OCI-LY3 (cell line): Measurements from ENCODE around the gene TSPAN31.

ENCODE experiments used
- H2AFZ ChIP-seq: fragments of 200-600, 300-600 bp; shearing (Covaris generic); 2 replicates; pipeline ENCODE4 v1.6.0; 2014; ENCODE audit warnings: antibody characterized with exemption, low read depth, low read length
- H3K27ac ChIP-seq: fragments of 200-600, 300-600 bp; sonication (generic); 2 replicates; pipeline ENCODE4 v1.5.1; 2014; ENCODE audit warnings: mild to moderate bottlenecking, low read length, moderate library complexity, mixed read lengths
- H3K27me3 ChIP-seq: fragments of 200-600, 300-600 bp; sonication (generic); 2 replicates; pipeline ENCODE4 v1.6.1; 2014; ENCODE audit warnings: low read depth, low read length, mixed read lengths
- H3K36me3 ChIP-seq: fragments of 200-600, 300-600 bp; sonication (generic); replicated peaks from 2 replicates; pipeline ENCODE3; 2014; ENCODE audit warnings: low read depth, low read length, mixed read lengths
- H3K4me1 ChIP-seq: fragments of 300-600, 200-600 bp; sonication (generic); 2 replicates; pipeline ENCODE4 v1.6.1; 2014; ENCODE audit warnings: low read length, mixed read lengths
- H3K4me2 ChIP-seq: fragments of 200-600, 300-600 bp; sonication (generic); 2 replicates; pipeline ENCODE4 v1.6.1; 2014; ENCODE audit warnings: low read length, mixed read lengths
- H3K4me3 ChIP-seq: fragments of 300-600, 200-600 bp; sonication (generic); 2 replicates; pipeline ENCODE4 v1.5.1; 2014; ENCODE audit warnings: antibody characterized with exemption, mild to moderate bottlenecking, low read length, moderate library complexity
- H3K79me2 ChIP-seq: fragments of 300-600, 200-600 bp; shearing (Covaris generic); 2 replicates; pipeline ENCODE4 v1.6.1; 2014; ENCODE audit warnings: mild to moderate bottlenecking, low read length, mixed read lengths
- H3K9ac ChIP-seq: fragments of 300-600, 200-600 bp; shearing (Covaris generic); 2 replicates; pipeline ENCODE4 v1.6.0; 2014; ENCODE audit warnings: mild to moderate bottlenecking, low read length, moderate library complexity
- H3K9me3 ChIP-seq: fragments of 200-600, 300-600 bp; shearing (Covaris generic); 2 replicates; pipeline ENCODE4 v1.6.1; 2014; ENCODE audit warnings: low read length, mixed read lengths; ENCODE audit not compliant: insufficient read depth
- H4K20me1 ChIP-seq: fragments of 200-600, 300-600 bp; sonication (generic); 2 replicates; pipeline ENCODE4 v1.6.1; 2016; ENCODE audit warnings: low read length, mixed read lengths; ENCODE audit not compliant: insufficient read depth
- CTCF ChIP-seq: fragments of 200-600, 300-600 bp; sonication (generic); IDR thresholded peaks from 2 replicates; pipeline ENCODE4 v1.5.1; 2014; ENCODE audit warnings: antibody characterized with exemption, low read length, low read depth
- EZH2phosphoT487 ChIP-seq: fragments of 200-600 bp; shearing (Covaris generic); IDR thresholded peaks from 2 replicates; pipeline ENCODE4 v1.6.1; 2018; ENCODE audit warnings: antibody characterized with exemption, mixed run types, low read depth

TSPAN31 gene

GRCh38 chr12:57738661-57739237 lies 6.1 kb upstream of the TSPAN31 start, which contains the start of gene AGAP2:
AGAP2 (minus strand) TSS chr12:57738742; CDS start chr12:57738246, 496 bp downstream.
- Histone ChIP-seq H3K4me3 (no peak within 1 kb of the TSS), H3K4me1 (peaks cover 16% of the 10 kb centered on the region), H2AFZ (no peak within 1 kb of the TSS), H3K9me3 (no peaks in the 10 kb centered on the region), H4K20me1 (no peaks in the 10 kb centered on the region), H3K36me3 (no peaks in the 10 kb centered on the region), H3K4me2 (no peak within 1 kb of the TSS), H3K27me3 (no peaks in the 10 kb centered on the region), H3K79me2 (peaks cover 13% of the 10 kb centered on the region; the same call in 1 of the 2 replicates), H3K27ac (no peak within 1 kb of the TSS), H3K9ac (no peak within 1 kb of the TSS)
- TF ChIP-seq EZH2phosphoT487 (no peak), CTCF (no peak)

DNA sequence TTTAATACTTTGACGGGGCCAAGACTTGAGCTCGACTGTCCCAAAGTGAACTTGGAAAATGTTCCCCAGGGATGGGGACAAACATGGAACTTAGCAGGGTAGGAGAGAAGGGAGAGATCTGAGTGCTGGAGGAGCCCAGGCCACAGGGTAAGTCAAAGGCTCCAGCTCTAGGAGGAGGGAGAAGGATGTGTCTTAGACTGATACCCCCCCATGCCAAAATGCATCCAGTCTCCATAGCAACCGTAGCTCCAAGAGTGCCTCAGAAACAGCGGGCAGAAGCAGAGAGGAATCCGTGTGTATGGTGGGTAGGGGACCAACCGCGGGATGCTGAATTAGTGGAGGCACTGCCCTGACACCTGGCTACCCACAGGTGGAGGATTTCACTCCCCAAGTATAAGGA lies 5.5 kb upstream of the TSPAN31 start:
- Histone ChIP-seq H3K9ac (no peak overlapping the region), H3K79me2 (peaks cover 13% of the 10 kb centered on the region; the same call in 1 of the 2 replicates), H3K4me2 (no peak overlapping the region), H3K4me1 (peaks cover 22% of the 10 kb centered on the region), H3K36me3 (no peaks in the 10 kb centered on the region), H3K9me3 (no peaks in the 10 kb centered on the region), H4K20me1 (no peaks in the 10 kb centered on the region), H2AFZ (no peak overlapping the region), H3K27me3 (no peaks in the 10 kb centered on the region), H3K27ac (no peak overlapping the region), H3K4me3 (no peak overlapping the region)
- no peak for TF ChIP-seq CTCF
- TF ChIP-seq EZH2phosphoT487 = no peak

GRCh38 chr12:57739914-57740538 lies 4.8 kb upstream of the TSPAN31 start:
- TF ChIP-seq EZH2phosphoT487 (no peak), CTCF (no peak)
- Histone ChIP-seq H3K4me3 (no peak overlapping the region), H3K27ac (no peak overlapping the region), H3K27me3 (no peaks in the 10 kb centered on the region), H3K4me2 (no peak overlapping the region), H3K9me3 (no peaks in the 10 kb centered on the region), H3K9ac (no peak overlapping the region), H3K79me2 (peaks cover 14% of the 10 kb centered on the region), H4K20me1 (no peaks in the 10 kb centered on the region), H3K36me3 (no peaks in the 10 kb centered on the region), H3K4me1 (peaks cover 22% of the 10 kb centered on the region), H2AFZ (no peak overlapping the region)

DNA sequence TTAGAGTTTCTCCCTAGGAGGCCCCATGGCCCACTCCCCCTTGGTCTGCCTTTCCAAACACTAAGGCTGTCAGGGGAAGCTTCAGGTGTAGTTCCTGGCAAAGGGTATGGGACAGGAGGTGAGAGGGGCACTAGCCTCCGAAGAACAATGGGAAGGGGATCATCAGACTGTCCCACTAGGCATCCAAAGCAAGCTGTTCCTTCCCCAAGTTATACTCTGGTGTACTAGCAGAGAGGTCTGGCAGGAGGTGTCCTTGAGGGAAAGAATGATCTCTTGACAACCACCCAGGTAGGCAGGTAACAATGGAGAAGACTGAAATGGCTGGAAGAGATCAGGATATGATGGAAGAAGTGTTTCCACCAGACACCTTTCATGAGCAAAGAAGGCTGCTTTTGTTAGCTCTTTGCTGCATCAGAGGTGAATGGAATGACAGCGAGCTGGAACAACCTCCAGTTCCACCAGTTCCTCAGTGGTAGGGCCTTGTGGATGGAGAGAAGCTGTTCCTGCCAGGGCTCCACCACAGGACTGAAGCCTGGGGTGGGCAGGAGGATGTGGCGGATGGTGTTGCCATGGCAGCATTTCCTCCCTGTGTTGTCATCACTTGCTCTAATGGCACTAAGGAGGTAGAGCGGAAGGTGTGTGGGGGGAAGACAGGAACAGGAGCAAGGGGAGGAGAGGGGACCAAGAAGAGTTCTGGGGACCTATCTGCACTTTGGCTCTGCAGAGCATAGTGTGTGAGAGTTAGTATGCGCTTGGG lies 4.0 kb upstream of the TSPAN31 start:
- Histone ChIP-seq H3K79me2 (peaks cover 22% of the 10 kb centered on the region), H3K27me3 (no peaks in the 10 kb centered on the region), H3K36me3 (no peaks in the 10 kb centered on the region), H4K20me1 (no peaks in the 10 kb centered on the region), H2AFZ (no peak overlapping the region), H3K27ac (no peak overlapping the region), H3K4me3 (peak overlapping the region; percentile 89), H3K9ac (peak overlapping the region; percentile 85; the same call in 1 of the 2 replicates), H3K4me2 (peak overlapping the region; percentile 78), H3K4me1 (peaks cover 27% of the 10 kb centered on the region), H3K9me3 (no peaks in the 10 kb centered on the region)
- TF ChIP-seq CTCF (no peak), EZH2phosphoT487 (no peak)
